GM23248 (cell line): ENCODE data around the gene ZNF675.
"Not testable (repeated sequence)": the region's sequence is repeated elsewhere in the genome, so short reads cannot be mapped to it uniquely, and the experiment has no call there.

Experiments
- EZH2 ChIP-seq: fragments of 200-600 bp; sonication (generic); IDR thresholded peaks from 2 replicates; pipeline ENCODE4 v1.6.1; 2018; ENCODE audit warnings: antibody characterized with exemption, mild to moderate bottlenecking; ENCODE audit not compliant: insufficient read depth, poor library complexity, severe bottlenecking
- EZH2phosphoT487 ChIP-seq: fragments of 200-600 bp; sonication (generic); IDR thresholded peaks from 2 replicates; pipeline ENCODE4 v1.6.1; 2018; ENCODE audit warnings: antibody characterized with exemption, moderate library complexity, mild to moderate bottlenecking, low read depth; ENCODE audit not compliant: insufficient read depth

- TF ChIP-seq EZH2, EZH2phosphoT487: not testable (repeated sequence)
These were observed 18.4 kb downstream of the ZNF675 start for GRCh38 chr19:23668606-23669005.
